H1 (cell line): Measurements from ENCODE around the gene PTPRG.

Source experiments
- HDAC2 ChIP-seq, 2 experiments: fragments of 300-600 bp in 1 of 2; sonication (generic) in 1 of 2; IDR thresholded peaks; 2 replicates each; pipeline ENCODE4 v1.6.1; 2011 to 2012; ENCODE audit warnings: low read depth in 2 of 2, low read length in 2 of 2, mild to moderate bottlenecking in 2 of 2, moderate library complexity in 2 of 2, borderline replicate concordance in 1 of 2, inconsistent platforms in 1 of 2
- NRF1 ChIP-seq: IDR thresholded peaks from 2 replicates; pipeline ENCODE4 v1.6.1; 2011; ENCODE audit warnings: mild to moderate bottlenecking, low read depth, low read length, improper control_type of control experiment
- RAD21 ChIP-seq, 2 experiments: IDR thresholded peaks in 1 of 2; conservative IDR thresholded peaks in 1 of 2; 2 replicates each; pipeline ENCODE4 v1.6.1; 2011; ENCODE audit warnings: low read depth in 2 of 2, low read length in 2 of 2, improper control_type of control experiment in 1 of 2, inconsistent platforms in 1 of 2, mild to moderate bottlenecking in 1 of 2, moderate library complexity in 1 of 2
- RNF2 ChIP-seq: fragments of 200-900, 300-1000 bp; sonication (generic); IDR thresholded peaks from 2 replicates; pipeline ENCODE4 v1.7.1; 2016; ENCODE audit warnings: borderline replicate concordance, low read depth, mild to moderate bottlenecking, antibody characterized with exemption, low read length; ENCODE audit not compliant: poor library complexity, severe bottlenecking; ENCODE audit errors: missing control alignments
- SUZ12 ChIP-seq: fragments of 200-600 bp; sonication (generic); IDR thresholded peaks from 2 replicates; pipeline ENCODE4 v1.6.1; 2012; ENCODE audit warnings: mild to moderate bottlenecking, inconsistent platforms, low read length, moderate library complexity, mixed read lengths
- TF ChIP-seq, protein P1 (sequence below): IDR thresholded peaks from 2 replicates; pipeline ENCODE4 v1.6.1; 2011; ENCODE audit warnings: low read length, improper control_type of control experiment
- TF ChIP-seq, protein P2 (sequence below), 3 experiments: IDR thresholded peaks; 1 replicate in 2 of 3; 2 replicates in 1 of 3; pipeline versions ENCODE4 v1.5.1 to v1.6.1; 2011; ENCODE audit warnings: low read length in 3 of 3, mild to moderate bottlenecking in 3 of 3, inconsistent platforms in 2 of 3, low read depth in 1 of 3, moderate library complexity in 1 of 3; ENCODE audit not compliant: insufficient read depth in 1 of 3; ENCODE audit errors: control extremely low read depth in 1 of 3
- TF ChIP-seq, protein P3 (sequence below): IDR thresholded peaks from 2 replicates; pipeline ENCODE4 v1.6.1; 2012; ENCODE audit warnings: inconsistent platforms

DNA sequence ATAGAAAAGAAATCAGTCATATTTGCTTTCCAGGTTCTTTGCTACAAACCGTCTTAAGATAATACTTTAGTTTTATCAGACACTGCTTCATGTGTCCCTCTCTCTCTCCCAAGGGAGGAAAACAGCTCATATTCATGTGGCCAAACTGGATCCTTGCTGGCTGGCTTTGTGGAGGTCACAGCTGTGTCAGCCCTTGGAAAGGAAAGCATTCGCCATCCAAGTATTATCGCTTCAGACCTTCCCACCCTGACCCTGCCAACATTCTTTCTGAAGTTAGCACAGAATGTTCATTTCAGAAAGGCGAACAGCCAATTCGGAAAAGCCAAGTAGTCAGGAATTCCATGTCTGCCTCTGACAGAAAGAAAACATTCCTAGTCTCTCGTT, 598.3 kb downstream of the PTPRG start:
- no peak for TF ChIP-seq RAD21 (IDR thresholded peaks at IDR 0.05 in 1 of 2, conservative IDR thresholded peaks at IDR 0.05 in 1 of 2; ENCODE audit: low read depth in 2 of 2, low read length in 2 of 2)
- no peak for TF ChIP-seq NRF1
- TF ChIP-seq, protein P1, sequence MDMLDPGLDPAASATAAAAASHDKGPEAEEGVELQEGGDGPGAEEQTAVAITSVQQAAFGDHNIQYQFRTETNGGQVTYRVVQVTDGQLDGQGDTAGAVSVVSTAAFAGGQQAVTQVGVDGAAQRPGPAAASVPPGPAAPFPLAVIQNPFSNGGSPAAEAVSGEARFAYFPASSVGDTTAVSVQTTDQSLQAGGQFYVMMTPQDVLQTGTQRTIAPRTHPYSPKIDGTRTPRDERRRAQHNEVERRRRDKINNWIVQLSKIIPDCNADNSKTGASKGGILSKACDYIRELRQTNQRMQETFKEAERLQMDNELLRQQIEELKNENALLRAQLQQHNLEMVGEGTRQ = no peak
- TF ChIP-seq, protein P2, sequence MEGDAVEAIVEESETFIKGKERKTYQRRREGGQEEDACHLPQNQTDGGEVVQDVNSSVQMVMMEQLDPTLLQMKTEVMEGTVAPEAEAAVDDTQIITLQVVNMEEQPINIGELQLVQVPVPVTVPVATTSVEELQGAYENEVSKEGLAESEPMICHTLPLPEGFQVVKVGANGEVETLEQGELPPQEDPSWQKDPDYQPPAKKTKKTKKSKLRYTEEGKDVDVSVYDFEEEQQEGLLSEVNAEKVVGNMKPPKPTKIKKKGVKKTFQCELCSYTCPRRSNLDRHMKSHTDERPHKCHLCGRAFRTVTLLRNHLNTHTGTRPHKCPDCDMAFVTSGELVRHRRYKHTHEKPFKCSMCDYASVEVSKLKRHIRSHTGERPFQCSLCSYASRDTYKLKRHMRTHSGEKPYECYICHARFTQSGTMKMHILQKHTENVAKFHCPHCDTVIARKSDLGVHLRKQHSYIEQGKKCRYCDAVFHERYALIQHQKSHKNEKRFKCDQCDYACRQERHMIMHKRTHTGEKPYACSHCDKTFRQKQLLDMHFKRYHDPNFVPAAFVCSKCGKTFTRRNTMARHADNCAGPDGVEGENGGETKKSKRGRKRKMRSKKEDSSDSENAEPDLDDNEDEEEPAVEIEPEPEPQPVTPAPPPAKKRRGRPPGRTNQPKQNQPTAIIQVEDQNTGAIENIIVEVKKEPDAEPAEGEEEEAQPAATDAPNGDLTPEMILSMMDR (IDR thresholded peaks at IDR 0.05; ENCODE audit: control extremely low read depth in 1 of 3, insufficient read depth in 1 of 3, low read depth in 1 of 3, low read length in 3 of 3) = no peak
- TF ChIP-seq SUZ12 = no peak
- TF ChIP-seq, protein P3, sequence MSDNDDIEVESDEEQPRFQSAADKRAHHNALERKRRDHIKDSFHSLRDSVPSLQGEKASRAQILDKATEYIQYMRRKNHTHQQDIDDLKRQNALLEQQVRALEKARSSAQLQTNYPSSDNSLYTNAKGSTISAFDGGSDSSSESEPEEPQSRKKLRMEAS = no peak
- no peak for TF ChIP-seq RNF2
- TF ChIP-seq HDAC2 (IDR thresholded peaks at IDR 0.05; ENCODE audit: borderline replicate concordance in 1 of 2, low read depth in 2 of 2, low read length in 2 of 2) = no peak
